Fibroblast of lung (primary cell): ENCODE measurements around the gene PPM1H. TPM values are rescaled to one million over a fixed set of nuclear protein-coding genes. Genes with fewer than 3 reads are reported as not detected.

Experiments used
- DNase-seq, 2 donors: peaks; one replicate each; pipeline versions ENCODE4 v3.0.0 to v3.0.0-alpha.2; 2010; ENCODE audit warnings: low read depth in 2 of 2
- H2AFZ ChIP-seq: 2 replicates; pipeline ENCODE4 v1.5.1; 2012; ENCODE audit warnings: low read length, control low read depth, inconsistent platforms
- H3K27ac ChIP-seq: 2 replicates; pipeline ENCODE4 v1.5.1; 2011; ENCODE audit warnings: low read length, control low read depth; ENCODE audit not compliant: insufficient read depth
- H3K27me3 ChIP-seq: 2 replicates; pipeline ENCODE4 v1.5.1; 2011; ENCODE audit warnings: mild to moderate bottlenecking, low read length; ENCODE audit not compliant: control insufficient read depth, insufficient read depth
- H3K36me3 ChIP-seq: 2 replicates; pipeline ENCODE4 v1.5.1; 2011; ENCODE audit warnings: low read length; ENCODE audit not compliant: control insufficient read depth, insufficient read depth
- H3K4me1 ChIP-seq: 2 replicates; pipeline ENCODE4 v1.5.1; 2011; ENCODE audit warnings: low read length; ENCODE audit not compliant: control insufficient read depth, insufficient read depth; ENCODE audit errors: extremely low read depth
- H3K4me2 ChIP-seq: 2 replicates; pipeline ENCODE4 v1.5.1; 2011; ENCODE audit warnings: low read length, control low read depth; ENCODE audit not compliant: insufficient read depth; ENCODE audit errors: extremely low read depth
- H3K4me3 ChIP-seq, 4 experiments: fragments of 200-600 bp in 1 of 4; sonication (generic) in 1 of 4; replicated peaks in 1 of 4; 2 replicates each; pipeline ENCODE4 v1.5.1; 2011 to 2016; ENCODE audit warnings: low read length in 4 of 4, low read depth in 3 of 4, mild to moderate bottlenecking in 3 of 4, control low read depth in 2 of 4, inconsistent platforms in 1 of 4, mixed read lengths in 1 of 4; ENCODE audit not compliant: insufficient read depth in 1 of 4; ENCODE audit errors: control extremely low read depth in 1 of 4
- H3K79me2 ChIP-seq: 2 replicates; pipeline ENCODE4 v1.5.1; 2012; ENCODE audit warnings: mild to moderate bottlenecking, low read length, inconsistent platforms; ENCODE audit not compliant: control insufficient read depth, insufficient read depth
- H3K9ac ChIP-seq: 2 replicates; pipeline ENCODE4 v1.5.1; 2011; ENCODE audit warnings: mild to moderate bottlenecking, low read length, control low read depth; ENCODE audit not compliant: insufficient read depth
- H3K9me3 ChIP-seq: 2 replicates; pipeline ENCODE4 v1.5.1; 2012; ENCODE audit warnings: low read depth, low read length; ENCODE audit not compliant: control insufficient read depth, insufficient read depth
- H4K20me1 ChIP-seq: 2 replicates; pipeline ENCODE4 v1.5.1; 2011; ENCODE audit warnings: low read length; ENCODE audit not compliant: control insufficient read depth, insufficient read depth; ENCODE audit errors: extremely low read depth
- CTCF ChIP-seq, 2 donors: IDR thresholded peaks in 1 of 2; conservative IDR thresholded peaks in 1 of 2; 1 replicate in 1 of 2; 2 replicates in 1 of 2; pipeline ENCODE4 v1.5.1; 2011 to 2012; ENCODE audit warnings: low read length in 2 of 2, control low read depth in 1 of 2, inconsistent platforms in 1 of 2, low read depth in 1 of 2, mild to moderate bottlenecking in 1 of 2
- EZH2 ChIP-seq: IDR thresholded peaks from 2 replicates; pipeline ENCODE4 v1.5.1; 2012; ENCODE audit warnings: low read length, control low read depth, mild to moderate bottlenecking; ENCODE audit errors: missing control alignments
- polyA plus RNA-seq, 2 donors: library from polyadenylated mRNA; depleted of rRNA in 1 of 2; stranded (reverse) in 1 of 2; unstranded in 1 of 2; fragments of >200 nt; gene quantifications; 2 replicates each; pipeline ENCODE4 v1.2.1, GENCODE V29; 2011 to 2012; ENCODE audit warnings: missing spikeins in 1 of 2
- total RNA-seq: library from RNA; depleted of rRNA; stranded (reverse); fragments of >200 nt; gene quantifications from 2 replicates; pipeline ENCODE4 v1.2.1, GENCODE V29; 2014

Gene PPM1H
- total and polyA plus RNA-seq, 2 donors (not counting 1 experiment from before 2014, with no cell fraction given): 0.57 to 3.1 TPM

GRCh38 chr12:62597253-62597652 is 337.7 kb downstream of the PPM1H start:
- no peak overlapping the region for H2AFZ ChIP-seq
- H3K4me2 ChIP-seq: no peak overlapping the region
- no peaks in the 10 kb centered on the region for H3K36me3 ChIP-seq
- no peaks in the 10 kb centered on the region for H3K9me3 ChIP-seq
- H3K27me3 ChIP-seq: no peaks in the 10 kb centered on the region
- no peak overlapping the region for H3K9ac ChIP-seq
- H3K27ac ChIP-seq: no peak overlapping the region
- no peaks in the 10 kb centered on the region for H3K79me2 ChIP-seq
- no peak for DNase-seq
- no peak overlapping the region for H3K4me3 ChIP-seq
- no peaks in the 10 kb centered on the region for H4K20me1 ChIP-seq
- no peak for TF ChIP-seq EZH2
- TF ChIP-seq CTCF (conservative IDR thresholded peaks at IDR 0.05 in 1 of 2, IDR thresholded peaks at IDR 0.05 in 1 of 2; ENCODE audit: low read depth in 1 of 2, low read length in 2 of 2): no peak
- H3K4me1 ChIP-seq: no peaks in the 10 kb centered on the region

Other genes starting within 250 kb of the PPM1H start
- gene AVPR1A, start 216.1 kb upstream of the PPM1H start, total RNA-seq: not detected in 2 replicates
- not detected in 2 replicates for gene AVPR1A, start 216.1 kb upstream of the PPM1H start, polyA plus RNA-seq